Esophagus squamous epithelium (tissue), 4 donors: Measurements from ENCODE around the gene KCND2.

Experiments
- CTCF ChIP-seq, 6 experiments: fragments of 450-650 bp in 4 of 6; fragments of 200-600 bp in 2 of 6; sonication (generic) in 2 of 6; IDR thresholded peaks; one replicate each; pipeline ENCODE4 v1.5.1; 2016 to 2019; ENCODE audit warnings: antibody characterized with exemption in 6 of 6, mild to moderate bottlenecking in 4 of 6, moderate library complexity in 4 of 6
- POLR2A ChIP-seq, 4 donors: fragments of 450-650 bp; IDR thresholded peaks; one replicate each; pipeline ENCODE4 v1.6.1; 2017; ENCODE audit warnings: antibody characterized with exemption in 4 of 4, mild to moderate bottlenecking in 4 of 4, moderate library complexity in 3 of 4

- no peak for TF ChIP-seq POLR2A (IDR thresholded peaks at IDR 0.05)
- TF ChIP-seq CTCF (IDR thresholded peaks at IDR 0.05) = no peak
These were observed 411.5 kb downstream of the KCND2 start for GRCh38 chr7:120684463-120684862.
